Measurements from ENCODE around the gene ENDOD1.

DNA sequence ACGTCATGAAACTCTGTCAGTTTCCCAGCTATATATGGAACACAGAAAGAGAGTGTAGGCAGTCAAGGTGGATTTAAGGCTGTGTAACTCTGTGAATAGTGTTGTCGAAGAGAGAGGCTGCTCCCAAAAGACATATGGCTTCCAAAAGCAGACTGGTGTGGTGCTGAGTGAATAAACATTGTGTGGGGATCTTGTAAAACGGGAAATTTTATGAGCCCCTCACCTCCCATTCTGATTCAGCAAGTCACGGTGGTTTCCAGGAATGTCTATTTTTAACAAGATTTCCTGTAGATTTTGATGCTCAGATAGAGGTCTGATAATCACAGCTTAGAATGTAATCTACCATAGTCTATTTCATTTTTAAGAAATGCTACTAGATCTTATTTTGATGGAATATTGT is 73.5 kb downstream of the ENDOD1 start:
- TF ChIP-seq POLR2A (IDR thresholded peaks at IDR 0.05), result no peak
- TF ChIP-seq, protein P1, sequence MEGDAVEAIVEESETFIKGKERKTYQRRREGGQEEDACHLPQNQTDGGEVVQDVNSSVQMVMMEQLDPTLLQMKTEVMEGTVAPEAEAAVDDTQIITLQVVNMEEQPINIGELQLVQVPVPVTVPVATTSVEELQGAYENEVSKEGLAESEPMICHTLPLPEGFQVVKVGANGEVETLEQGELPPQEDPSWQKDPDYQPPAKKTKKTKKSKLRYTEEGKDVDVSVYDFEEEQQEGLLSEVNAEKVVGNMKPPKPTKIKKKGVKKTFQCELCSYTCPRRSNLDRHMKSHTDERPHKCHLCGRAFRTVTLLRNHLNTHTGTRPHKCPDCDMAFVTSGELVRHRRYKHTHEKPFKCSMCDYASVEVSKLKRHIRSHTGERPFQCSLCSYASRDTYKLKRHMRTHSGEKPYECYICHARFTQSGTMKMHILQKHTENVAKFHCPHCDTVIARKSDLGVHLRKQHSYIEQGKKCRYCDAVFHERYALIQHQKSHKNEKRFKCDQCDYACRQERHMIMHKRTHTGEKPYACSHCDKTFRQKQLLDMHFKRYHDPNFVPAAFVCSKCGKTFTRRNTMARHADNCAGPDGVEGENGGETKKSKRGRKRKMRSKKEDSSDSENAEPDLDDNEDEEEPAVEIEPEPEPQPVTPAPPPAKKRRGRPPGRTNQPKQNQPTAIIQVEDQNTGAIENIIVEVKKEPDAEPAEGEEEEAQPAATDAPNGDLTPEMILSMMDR (IDR thresholded peaks at IDR 0.05), result no peak

Measured in vagina (tissue), 2 donors.